DMS153 (cell line): ENCODE measurements around the gene FNBP1.

ENCODE experiments used
- DNase-seq: peaks from one replicate; lab custom pipeline; 2025; lab: John Stamatoyannopoulos, UW

FNBP1 gene

DNA sequence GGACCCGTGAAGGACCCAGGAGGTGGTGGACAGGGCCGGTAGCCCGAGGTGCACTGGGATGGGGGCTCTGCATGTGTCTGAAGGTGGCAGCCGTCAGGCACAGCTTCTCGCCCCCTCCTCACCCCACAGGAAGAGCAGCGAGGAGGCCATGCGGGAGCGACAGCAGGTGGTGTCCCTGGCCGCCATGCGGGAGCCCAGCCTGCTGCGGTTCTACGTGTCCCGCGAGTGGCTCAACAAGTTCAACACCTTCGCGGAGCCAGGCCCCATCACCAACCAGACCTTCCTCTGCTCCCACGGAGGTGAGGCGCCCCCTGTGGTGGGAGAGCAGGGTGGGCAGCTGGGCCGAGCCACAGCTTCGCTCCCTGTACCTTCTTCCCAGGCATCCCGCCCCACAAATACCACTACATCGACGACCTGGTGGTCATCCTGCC is 167.8 kb downstream of the FNBP1 start:
- no peak for DNase-seq

DNA sequence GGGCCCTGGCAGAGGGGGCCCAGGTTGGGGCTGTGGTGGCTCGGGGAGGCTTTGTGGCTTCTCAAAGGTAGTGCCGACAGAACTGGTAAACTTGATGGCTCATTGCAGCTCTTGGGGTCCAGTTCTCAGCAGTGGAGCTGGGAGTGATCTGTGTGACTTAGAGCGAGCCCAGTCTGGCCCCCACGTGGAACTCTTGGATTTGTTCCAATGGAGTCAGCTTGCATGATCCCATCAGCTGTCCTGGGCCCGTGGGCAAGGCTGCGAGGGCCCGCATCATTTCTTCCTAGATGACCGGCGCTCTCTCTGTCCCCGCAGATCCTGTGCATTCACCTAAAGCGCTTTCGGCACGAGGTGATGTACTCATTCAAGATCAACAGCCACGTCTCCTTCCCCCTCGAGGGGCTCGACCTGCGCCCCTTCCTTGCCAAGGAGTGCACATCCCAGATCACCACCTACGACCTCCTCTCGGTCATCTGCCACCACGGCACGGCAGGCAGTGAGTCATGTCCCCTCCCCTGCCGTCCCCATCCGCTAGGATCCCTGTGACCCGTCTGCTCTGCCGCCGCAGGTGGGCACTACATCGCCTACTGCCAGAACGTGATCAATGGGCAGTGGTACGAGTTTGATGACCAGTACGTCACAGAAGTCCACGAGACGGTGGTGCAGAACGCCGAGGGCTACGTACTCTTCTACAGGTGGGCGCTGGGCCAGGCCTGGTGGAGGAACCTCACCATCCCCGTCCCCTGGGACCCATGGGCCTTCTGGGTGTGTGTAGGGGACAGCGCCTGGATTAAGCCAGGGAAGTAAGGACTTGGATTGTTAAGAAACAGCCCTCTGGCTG is 168.5 kb downstream of the FNBP1 start:
- no peak for DNase-seq

DNA sequence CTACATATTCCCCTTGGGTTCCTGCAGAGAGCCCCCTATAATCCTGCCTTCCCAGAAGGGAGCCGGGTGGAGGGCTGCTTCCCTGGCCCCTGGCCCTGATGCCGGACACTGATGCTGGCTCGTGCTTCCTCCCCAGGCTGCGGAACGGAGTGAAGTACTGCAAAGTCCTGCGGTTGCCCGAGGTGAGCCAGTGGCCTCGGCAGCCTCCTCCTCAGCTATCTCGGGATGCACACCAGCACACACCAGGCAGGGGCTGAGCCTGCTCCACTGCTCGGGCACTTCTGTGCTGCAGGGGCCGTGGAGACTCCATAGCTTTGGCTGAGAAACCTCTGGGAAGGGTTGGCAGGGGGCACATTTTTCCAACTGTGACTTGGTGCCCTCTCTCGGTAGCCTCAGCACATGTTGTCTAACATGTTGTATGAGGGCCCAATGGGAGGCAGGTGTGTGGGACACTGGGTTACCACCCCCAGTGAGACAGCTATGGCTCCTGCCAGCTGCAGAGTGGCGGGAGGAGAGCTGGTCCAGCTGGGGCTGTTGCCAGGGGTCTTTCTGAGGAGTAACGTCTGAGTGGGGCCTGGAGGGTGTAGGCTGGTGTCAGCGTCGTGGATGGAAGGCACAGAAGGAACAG is 169.3 kb downstream of the FNBP1 start:
- no peak for DNase-seq

DNA sequence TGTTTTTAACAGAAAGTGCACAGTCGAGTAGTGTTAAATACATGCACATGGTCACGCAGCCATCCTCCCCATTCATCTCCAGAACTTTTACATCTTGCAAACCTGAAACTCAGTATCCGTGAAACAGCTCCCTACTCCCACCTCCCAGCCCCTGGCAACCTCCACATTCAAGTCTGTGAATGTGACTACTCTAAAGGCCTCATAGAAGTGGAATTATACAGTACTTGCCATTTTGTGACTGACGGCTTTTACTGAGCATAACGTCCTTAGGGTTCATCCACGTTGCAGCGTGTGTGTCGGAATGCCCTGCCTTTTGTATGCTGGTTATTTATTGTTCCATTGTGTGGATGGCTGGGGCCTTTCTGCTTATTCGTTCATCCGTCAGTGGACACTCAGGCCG is 171.9 kb downstream of the FNBP1 start:
- no peak for DNase-seq

DNA sequence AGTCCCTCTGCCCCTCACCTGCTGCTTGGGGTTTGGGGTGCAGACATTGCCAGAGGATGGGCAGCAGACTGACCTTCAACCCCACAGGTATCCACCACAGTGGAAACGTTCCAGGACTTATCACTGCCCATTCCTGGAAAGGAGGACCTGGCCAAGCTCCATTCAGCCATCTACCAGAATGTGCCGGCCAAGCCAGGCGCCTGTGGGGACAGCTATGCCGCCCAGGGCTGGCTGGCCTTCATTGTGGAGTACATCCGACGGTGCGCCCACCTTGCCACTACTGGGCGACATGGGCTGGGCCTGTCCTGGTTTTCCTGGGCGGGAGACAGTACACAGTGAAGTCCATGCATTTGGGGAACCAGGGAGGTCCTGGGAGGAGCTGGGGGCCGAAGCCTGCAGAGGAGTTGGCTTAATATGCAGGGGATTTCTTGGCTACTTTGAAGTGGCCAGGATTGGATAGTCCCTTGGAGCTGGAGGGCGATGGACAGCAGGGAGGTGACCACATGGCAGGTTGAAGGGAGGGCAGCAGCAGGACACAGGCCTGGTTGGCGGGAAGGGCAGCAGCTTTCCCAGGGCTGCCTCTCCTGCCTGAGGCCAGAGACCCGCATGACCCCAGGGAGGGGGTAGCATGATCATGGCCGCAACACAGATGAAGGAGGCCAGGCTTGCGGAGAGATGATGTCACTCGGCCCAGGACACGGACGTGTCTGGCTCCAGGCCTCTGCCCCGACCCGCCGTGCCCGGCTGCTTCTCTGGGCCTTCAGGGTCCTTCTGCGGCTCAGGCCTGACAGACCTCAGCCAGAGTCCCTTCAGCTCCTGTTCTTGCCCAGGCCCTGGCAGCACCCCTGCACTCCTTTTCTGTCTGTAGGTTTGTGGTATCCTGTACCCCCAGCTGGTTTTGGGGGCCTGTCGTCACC is 173.1 kb downstream of the FNBP1 start:
- DNase-seq = no peak

DNA sequence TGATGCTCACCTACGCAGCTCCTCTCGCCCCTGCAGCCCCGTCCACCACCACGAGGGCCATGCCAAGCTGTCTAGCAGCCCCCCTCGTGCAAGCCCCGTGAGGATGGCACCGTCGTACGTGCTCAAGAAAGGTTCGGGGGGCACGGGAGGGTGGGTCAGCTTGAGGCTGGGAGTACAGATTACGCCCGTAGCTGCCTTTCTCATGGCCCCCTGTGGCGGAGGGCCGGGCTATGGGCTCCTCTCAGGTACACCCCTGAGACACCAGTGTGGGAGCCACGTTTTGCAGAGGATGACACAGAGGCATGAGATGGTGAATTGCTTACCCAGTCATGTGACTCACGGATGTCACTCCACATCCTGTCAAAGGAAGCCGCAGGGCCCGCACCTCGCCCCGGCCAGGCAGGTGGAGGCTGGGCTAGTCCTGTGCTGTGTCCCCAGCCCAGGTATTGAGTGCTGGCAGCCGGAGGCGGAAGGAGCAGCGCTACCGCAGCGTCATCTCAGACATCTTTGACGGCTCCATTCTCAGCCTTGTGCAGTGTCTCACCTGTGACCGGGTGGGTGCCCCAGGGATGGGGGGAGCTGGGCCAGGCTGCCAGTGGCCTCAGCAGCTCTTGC is 174.0 kb downstream of the FNBP1 start:
- DNase-seq = no peak

DNA sequence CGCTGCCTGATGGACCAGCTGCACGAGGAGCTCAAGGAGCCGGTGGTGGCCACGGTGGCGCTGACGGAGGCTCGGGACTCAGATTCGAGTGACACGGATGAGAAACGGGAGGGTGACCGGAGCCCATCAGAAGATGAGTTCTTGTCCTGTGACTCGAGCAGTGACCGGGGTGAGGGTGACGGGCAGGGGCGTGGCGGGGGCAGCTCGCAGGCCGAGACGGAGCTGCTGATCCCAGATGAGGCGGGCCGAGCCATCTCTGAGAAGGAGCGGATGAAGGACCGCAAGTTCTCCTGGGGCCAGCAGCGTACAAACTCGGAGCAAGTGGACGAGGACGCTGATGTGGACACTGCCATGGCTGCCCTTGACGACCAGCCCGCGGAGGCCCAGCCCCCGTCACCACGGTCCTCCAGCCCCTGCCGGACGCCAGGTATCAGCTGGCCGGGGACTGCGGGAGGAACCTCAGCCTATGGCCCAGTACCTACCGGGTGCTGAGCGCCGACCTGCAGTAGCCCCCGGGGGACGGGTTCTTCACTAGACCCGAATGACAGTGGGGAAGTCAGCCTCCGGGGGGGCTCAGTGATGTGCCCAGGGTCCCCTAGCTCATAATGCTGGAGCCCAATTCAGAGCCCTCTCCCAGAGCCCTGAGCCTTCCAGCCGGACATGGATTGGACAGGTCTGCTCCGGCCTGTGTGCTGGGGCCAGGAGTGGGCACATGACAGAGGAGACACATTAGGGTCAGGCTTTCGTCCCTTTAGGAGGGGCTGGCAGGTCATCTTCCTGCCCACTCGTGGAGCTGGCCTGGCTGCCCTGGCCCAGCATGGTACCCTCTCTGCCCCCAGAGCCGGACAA is 174.7 kb downstream of the FNBP1 start:
- no peak for DNase-seq

DNA sequence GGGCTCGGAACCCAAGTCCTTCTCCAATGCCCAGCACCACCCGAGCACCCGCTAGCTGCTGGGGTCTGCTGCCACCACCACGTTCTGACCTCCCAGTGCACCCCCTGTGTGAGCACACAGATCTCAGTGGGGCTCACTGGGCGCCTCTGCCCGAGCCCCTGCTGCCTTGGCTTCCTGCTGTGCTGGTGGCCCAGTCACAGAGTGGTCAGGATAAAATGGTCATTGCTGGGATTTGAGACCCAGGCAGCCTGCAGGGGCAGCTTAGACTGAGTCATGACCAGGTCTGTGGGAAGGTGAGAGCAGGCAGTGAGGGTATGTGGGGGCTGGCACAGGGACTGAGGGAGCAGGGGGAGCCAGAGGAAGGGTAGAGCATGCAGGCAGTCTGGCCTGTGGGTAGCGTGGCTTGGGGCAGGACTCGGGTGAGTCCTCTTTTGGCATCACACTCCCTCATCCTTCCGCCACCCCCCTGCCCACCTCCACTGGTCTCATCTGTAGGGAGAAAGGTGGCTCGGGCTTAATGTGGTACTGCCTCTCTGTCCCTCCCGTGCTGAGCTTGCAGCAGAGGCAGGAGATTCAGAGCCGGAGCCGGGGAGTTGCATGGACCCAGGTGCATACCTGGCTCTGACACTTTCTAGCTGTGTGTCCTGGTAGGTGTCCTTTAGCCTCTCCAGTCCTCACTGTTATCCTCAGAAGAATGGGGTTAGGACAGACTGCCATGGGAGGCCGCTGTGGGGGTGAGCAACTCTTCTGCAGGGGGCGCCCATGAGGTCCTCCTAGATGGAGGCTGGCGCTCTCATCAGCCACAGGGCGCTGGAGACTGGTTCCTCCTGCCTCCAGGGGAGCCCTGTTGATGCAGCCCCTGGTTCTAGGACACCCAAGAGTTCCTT is 175.6 kb downstream of the FNBP1 start:
- DNase-seq = no peak

DNA sequence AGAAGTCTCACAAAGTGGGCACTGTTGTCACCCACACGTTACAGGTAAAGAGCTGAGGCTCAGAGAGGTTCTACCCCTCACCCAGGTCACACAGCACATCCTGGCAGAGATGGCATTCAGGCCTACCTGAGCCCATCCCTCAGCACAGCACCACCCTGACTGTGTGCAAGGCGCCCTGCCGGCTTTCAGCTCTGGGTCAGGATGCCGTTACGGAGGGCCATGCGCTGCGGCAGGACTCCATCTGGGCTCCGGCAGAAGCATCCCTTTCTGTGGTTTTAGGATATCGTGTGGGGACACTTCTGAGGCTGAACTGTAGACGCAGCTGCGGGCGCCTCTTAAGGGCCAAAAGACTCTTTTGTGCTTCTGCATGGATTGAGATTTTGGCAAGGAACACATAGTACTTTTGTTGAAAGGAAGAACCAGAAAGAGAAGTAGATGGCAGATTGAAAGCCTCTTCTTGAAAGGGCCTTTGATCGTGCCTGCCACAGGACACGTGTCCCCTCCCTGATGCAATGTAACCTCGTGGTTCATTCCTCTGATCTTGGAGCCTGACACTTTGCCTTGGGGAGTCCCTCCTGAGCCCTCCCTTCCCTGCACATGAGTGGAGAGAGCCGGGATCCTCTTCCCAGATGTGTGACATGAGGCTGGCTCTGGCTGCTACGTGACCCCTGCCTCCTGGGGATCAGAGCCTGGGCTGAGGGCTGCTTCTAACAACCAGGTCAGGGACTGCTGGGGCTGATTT is 176.4 kb downstream of the FNBP1 start:
- DNase-seq = no peak

DNA sequence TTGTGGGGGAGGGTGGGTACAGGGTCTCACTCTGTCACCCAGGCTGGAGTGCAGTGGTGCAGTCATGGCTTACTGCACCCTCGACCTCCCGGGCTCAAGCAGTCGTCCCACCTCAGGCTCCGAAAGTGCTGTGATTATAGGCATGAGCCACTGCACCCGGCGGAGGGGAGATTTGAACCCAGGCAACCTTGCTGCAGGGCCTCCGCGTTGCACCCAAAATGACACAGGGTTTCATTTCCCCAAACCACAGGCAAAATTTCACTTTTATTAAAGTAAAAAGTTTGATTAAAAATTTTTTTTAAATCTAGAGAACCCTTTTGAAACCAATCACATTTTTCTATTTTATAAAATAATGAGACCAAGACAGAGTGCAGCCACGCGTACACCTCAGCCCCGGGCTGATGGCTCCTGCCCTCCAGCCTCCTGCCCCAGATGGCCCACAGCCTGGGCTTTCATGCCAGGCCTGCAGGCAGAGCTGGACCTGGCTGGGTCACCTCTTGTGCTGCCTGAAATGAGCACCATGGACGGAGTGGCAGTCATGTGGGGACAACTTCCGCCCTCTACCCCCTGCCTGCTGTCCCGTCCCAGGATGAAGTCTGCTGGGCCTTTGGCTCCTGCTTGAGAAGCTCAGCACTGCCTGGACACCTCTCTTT is 177.2 kb downstream of the FNBP1 start:
- no peak for DNase-seq

DNA sequence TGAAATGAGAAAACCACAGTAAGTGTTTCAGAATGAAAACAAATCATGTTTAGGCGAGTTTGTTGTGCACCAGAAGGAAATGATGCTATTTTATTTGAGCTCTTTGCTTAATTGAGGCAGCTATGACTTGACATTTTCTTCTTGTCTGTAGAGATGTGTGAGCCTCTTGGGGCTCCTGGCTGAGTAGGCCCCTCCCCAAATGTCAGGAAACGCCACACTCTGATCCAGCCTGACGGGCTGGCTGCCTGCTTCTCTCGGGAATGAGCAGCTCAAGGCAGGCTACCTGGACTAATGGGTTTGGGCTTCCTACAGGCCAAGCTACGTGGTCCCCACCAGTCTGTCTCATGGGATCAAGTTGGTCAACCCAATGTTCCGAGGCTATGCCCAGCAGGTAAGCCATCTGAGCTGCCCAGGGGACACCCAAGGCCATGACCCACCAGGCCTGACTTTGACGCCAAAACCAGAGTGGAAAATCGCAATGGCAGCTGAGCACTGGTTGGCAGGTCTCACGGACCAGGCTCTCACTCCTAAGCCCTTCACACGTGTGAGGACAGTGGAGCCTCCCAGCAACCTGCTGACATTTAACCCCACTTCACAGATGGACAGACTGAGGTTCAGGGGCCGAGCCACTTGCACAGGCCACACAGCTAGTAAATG is 177.9 kb downstream of the FNBP1 start:
- no peak for DNase-seq

DNA sequence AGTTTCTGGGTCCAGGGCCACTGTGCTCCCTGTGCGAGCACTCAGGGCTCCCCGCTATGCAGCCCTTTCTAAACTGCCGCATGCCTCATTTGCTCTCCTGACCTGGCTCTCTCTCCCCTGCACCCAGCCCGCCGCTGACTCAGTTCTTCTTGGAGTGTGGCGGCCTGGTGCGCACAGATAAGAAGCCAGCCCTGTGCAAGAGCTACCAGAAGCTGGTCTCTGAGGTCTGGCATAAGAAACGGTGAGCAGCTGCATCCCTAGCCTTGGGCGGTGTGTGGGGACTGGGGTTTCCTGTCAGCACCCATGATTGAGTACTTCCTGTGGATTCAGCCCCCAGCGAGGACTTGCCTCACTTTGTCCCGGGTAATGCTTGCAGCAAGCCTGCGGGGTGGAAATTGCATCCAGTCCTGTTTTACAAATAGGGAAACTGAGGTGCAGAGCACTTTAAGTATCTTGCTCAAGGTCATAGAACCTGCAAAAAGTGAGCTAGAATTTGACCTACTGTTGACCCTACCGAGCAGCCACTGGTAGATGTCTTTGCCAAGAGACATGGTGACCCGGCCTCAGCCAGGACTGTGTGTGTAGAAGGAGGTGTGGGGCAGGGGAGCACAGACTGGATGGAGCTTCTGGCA is 179.8 kb downstream of the FNBP1 start:
- no peak for DNase-seq

DNA sequence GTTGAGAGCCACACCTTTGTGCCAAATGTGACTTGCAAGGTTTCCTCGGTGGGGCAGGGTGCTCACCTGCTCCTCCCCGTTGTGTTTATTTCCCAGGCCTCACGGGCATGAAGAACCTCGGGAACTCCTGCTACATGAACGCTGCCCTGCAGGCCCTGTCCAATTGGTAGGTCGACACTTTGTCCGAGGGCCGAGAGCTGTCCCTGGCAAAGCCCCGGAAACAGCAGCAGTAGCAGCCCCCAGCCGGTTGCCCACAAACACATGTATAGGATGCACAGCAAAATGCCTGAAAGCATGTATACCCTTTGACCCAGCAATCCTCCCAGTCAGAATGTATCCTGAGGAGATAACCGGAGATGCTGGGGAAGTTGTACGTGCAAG is 181.6 kb downstream of the FNBP1 start:
- DNase-seq = no peak

DNA sequence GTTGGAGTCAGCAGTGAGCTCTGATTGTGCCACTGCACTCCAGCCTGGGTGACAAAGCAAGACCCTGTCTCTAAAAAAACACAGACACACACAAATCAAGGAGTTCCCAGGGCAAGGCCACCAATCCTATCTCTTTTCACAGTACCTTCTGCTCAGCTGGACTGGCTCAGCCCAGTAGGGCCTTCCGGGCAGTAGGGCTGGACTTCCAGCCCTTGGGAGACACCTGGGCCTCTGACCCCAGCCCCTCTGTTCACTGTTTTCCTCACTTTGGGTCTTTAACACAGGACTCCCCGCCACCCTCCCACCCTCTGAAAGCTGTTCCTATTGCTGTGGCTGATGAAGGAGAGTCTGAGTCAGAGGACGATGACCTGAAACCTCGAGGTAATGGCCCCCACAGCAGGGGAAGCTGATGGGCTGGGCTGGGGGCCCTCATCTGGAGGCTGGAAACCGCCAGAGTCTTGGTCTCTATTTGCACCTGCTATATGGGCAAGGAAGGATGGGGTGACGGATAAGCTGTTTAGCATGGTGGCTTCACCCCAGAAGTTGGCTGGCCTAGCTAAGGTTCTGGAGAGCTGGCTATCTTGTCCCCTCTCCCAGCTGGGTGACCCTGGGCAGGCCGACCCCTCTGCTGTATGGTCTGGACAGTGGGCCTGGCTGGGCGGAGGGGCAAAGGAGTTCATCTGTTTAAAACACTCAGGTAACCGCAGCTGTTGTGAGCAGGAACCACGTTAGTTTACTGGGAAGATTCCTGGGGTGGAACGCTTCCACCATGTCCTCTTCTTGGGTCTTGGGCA is 182.1 kb downstream of the FNBP1 start:
- no peak for DNase-seq

DNA sequence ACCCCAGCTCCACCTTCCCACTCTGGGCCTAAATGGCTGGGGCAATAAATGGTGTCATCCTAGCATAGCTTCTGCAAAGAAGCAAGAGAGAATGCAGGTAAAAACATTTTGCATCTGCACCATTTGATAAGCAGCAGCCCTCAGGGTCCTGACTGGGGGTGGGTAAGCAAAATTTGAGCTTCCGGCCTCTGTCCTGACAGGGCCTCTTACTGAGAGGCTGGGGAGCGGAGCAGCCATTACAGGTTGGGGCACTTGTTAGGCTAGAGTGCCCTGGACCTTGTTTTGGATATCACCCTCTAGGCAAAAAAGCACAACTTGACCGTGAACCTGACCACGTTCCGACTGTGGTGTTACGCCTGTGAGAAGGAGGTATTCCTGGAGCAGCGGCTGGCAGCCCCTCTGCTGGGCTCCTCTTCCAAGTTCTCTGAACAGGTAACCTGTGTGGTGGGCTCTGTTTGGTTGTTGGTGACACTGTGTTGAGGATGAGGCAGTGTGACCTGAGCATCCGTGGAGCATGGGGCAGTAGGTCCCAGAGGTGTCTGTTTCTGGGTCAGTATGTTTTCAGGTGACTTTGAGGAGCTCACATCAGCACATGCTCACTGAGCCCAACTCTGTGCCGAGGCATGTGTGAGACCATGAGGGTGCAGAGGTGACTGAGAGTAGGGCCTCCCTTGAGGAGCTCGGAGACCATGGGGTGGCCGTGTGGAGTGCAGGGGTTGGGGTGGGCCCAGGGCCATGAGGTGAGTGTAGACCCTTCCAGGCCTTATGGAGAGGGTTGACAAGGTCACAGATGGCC is 184.6 kb downstream of the FNBP1 start:
- DNase-seq = no peak

DNA sequence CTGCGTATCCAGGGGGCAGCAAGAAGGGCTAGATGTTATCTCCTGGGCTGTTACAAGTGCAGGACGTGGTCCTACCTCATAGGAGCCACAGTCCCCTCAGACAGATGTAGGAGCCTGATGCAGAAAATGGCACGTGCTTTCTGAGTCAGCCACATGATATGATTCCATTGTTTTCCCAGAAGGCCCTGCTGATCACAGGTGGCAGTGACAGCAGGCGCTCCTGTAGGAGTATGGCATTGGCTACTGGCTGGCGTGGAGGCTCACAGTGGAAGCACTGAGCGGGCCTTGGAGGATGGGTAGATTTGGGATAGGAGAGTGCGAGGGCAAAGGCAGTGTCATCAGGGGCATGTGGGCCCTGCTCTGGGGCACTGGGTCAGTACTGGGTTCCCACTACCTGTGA is 185.8 kb downstream of the FNBP1 start:
- DNase-seq = no peak
